A549 (cell line): ENCODE data around the gene LRRC3B. TPM values are rescaled to one million over a fixed set of nuclear protein-coding genes. Genes with fewer than 3 reads are reported as not detected.

Source experiments
- ATAC-seq, 2 experiments: fragments of 200-7000 bp in 1 of 2; fragments of >200 bp in 1 of 2; cut with Nextera tagmentation in 1 of 2; cut with Tn5 transposase in 1 of 2; 3 replicates each; pipeline versions ENCODE4 v1.8.0 to v1.9.1; 2018 to 2020; ENCODE audit warnings: mild to moderate bottlenecking in 1 of 2, moderate library complexity in 1 of 2
- CTCF ChIA-PET: fragments of 300-600 bp; sonication (Branson Sonifier 250); formaldehyde crosslinking; extraction: SDS; loops from one replicate; lab custom pipeline; 2021; ENCODE audit warnings: antibody characterized with exemption, inconsistent platforms; lab: Yijun Ruan, JAX
- POLR2A ChIA-PET: fragments of 350-600 bp; formaldehyde crosslinking; extraction: SDS; loops from one replicate; lab custom pipeline; 2021; ENCODE audit warnings: antibody characterized with exemption, inconsistent platforms; lab: Yijun Ruan, JAX
- DNase-seq, 2 experiments: peaks; one replicate each; pipeline versions ENCODE4 v3.0.0 to v3.0.0-alpha.2; 2011 to 2016; ENCODE audit warnings: low read depth in 1 of 2, low spot score in 1 of 2
- FAIRE-seq: peaks from 2 replicates; lab custom pipeline; 2011; peaks lifted over from hg19 to GRCh38; lab: Jason Lieb, UNC
- H3K27ac ChIP-seq, 2 experiments: fragments of >200 bp; sonication (Bioruptor Twin); formaldehyde crosslinking; 3 replicates each; pipeline ENCODE4 v1.5.1; 2016 to 2017
- H3K4me1 ChIP-seq: fragments of >200 bp; sonication (Bioruptor Twin); formaldehyde crosslinking; 3 replicates; pipeline ENCODE4 v1.6.1; 2016
- H3K4me2 ChIP-seq: fragments of >200 bp; sonication (Bioruptor Twin); formaldehyde crosslinking; 3 replicates; pipeline ENCODE4 v1.6.1; 2016
- H3K4me3 ChIP-seq: fragments of >200 bp; sonication (Bioruptor Twin); formaldehyde crosslinking; 3 replicates; pipeline ENCODE4 v1.5.1; 2016
- H3K9me3 ChIP-seq: fragments of >200 bp; sonication (Bioruptor Twin); formaldehyde crosslinking; 3 replicates; pipeline ENCODE4 v1.6.1; 2016
- CBX2 ChIP-seq: fragments of 200-600 bp; sonication (generic); IDR thresholded peaks from 2 replicates; pipeline ENCODE4 v1.6.1; 2016; ENCODE audit warnings: low read depth, mild to moderate bottlenecking, borderline replicate concordance
- CHD2 ChIP-seq: fragments of 150-350 bp; IDR thresholded peaks from 2 replicates; pipeline ENCODE4 v1.6.1; 2014; ENCODE audit warnings: low read length; ENCODE audit not compliant: partially characterized antibody
- CTCF ChIP-seq: fragments of >200 bp; sonication (Bioruptor Twin); formaldehyde crosslinking; IDR thresholded peaks from 3 replicates; pipeline ENCODE4 v1.5.1; 2016
- EHMT2 ChIP-seq: fragments of 200-600 bp; sonication (generic); IDR thresholded peaks from 2 replicates; pipeline ENCODE4 v1.6.1; 2016; ENCODE audit warnings: antibody characterized with exemption, low read depth, mild to moderate bottlenecking, moderate library complexity
- EP300 ChIP-seq, 2 experiments: fragments of >200 bp; sonication (Bioruptor Twin); formaldehyde crosslinking; IDR thresholded peaks; 2 replicates in 1 of 2; 3 replicates in 1 of 2; pipeline ENCODE4 v1.6.1; 2016 to 2017
- FOSB ChIP-seq: fragments of 250-450 bp; sonication (Bioruptor Pico); IDR thresholded peaks from 2 replicates; pipeline ENCODE4 v1.5.0; 2020; ENCODE audit warnings: mild to moderate bottlenecking, moderate library complexity
- FOSL2 ChIP-seq, 2 experiments: fragments of 450-650 bp in 1 of 2; fragments of >200 bp in 1 of 2; sonication (Bioruptor Twin) in 1 of 2; formaldehyde crosslinking; IDR thresholded peaks; 2 replicates each; pipeline versions ENCODE4 v1.5.0 to v1.6.1; 2016 to 2020; ENCODE audit warnings: mild to moderate bottlenecking in 1 of 2, moderate library complexity in 1 of 2
- GATA3 ChIP-seq: IDR thresholded peaks from 2 replicates; pipeline ENCODE4 v1.6.1; 2012; ENCODE audit warnings: borderline replicate concordance
- HES2 ChIP-seq: fragments of >200 bp; sonication (Bioruptor Twin); formaldehyde crosslinking; IDR thresholded peaks from 2 replicates; pipeline ENCODE4 v1.6.1; 2016
- HEYL ChIP-seq: fragments of 250-450 bp; sonication (Bioruptor Pico); IDR thresholded peaks from 2 replicates; pipeline ENCODE4 v1.8.0; 2021; ENCODE audit warnings: mild to moderate bottlenecking, moderate library complexity
- HOXA7 ChIP-seq: fragments of 250-450 bp; sonication (Bioruptor Pico); IDR thresholded peaks from 2 replicates; pipeline ENCODE4 v1.5.0; 2020; ENCODE audit warnings: mild to moderate bottlenecking, moderate library complexity
- HOXB5 ChIP-seq: fragments of 250-450 bp; sonication (Bioruptor Pico); IDR thresholded peaks from 2 replicates; pipeline ENCODE4 v1.5.0; 2020; ENCODE audit warnings: mild to moderate bottlenecking, moderate library complexity
- JUN ChIP-seq, 2 experiments: fragments of >200 bp; sonication (Bioruptor Twin); formaldehyde crosslinking; IDR thresholded peaks; 2 replicates in 1 of 2; 3 replicates in 1 of 2; pipeline ENCODE4 v1.6.1; 2016 to 2017
- JUNB ChIP-seq: fragments of >200 bp; sonication (Bioruptor Twin); formaldehyde crosslinking; IDR thresholded peaks from 2 replicates; pipeline ENCODE4 v1.6.1; 2016
- KDM5A ChIP-seq: fragments of 200-600 bp; sonication (generic); IDR thresholded peaks from 2 replicates; pipeline ENCODE4 v1.6.1; 2016; ENCODE audit warnings: antibody characterized with exemption, mild to moderate bottlenecking
- MYC ChIP-seq: IDR thresholded peaks from 2 replicates; pipeline ENCODE4 v1.6.1; 2012; ENCODE audit warnings: mild to moderate bottlenecking, inconsistent platforms, low read length, improper control_type of control experiment, borderline replicate concordance
- POLR2AphosphoS2 ChIP-seq: conservative IDR thresholded peaks from 2 replicates; pipeline ENCODE4 v1.6.1; 2012; ENCODE audit warnings: low read length, improper control_type of control experiment, inconsistent platforms
- RARB ChIP-seq: fragments of 250-450 bp; sonication (Bioruptor Pico); IDR thresholded peaks from 2 replicates; pipeline ENCODE4 v1.8.0; 2021; ENCODE audit warnings: mild to moderate bottlenecking, moderate library complexity
- RCOR1 ChIP-seq: fragments of 150-350 bp; IDR thresholded peaks from 2 replicates; pipeline ENCODE4 v1.6.1; 2014; ENCODE audit warnings: antibody characterized with exemption, low read length, low read depth
- RFX5 ChIP-seq: fragments of 450-650 bp; IDR thresholded peaks from 2 replicates; pipeline ENCODE4 v1.7.1; 2014; ENCODE audit warnings: antibody characterized with exemption, mild to moderate bottlenecking, moderate library complexity
- ZFP36 ChIP-seq: fragments of 450-650 bp; IDR thresholded peaks from 2 replicates; pipeline ENCODE4 v1.6.1; 2014; ENCODE audit warnings: borderline replicate concordance; ENCODE audit not compliant: partially characterized antibody
- ZSCAN20 ChIP-seq: fragments of 250-450 bp; sonication (Bioruptor Pico); IDR thresholded peaks from 2 replicates; pipeline ENCODE4 v1.8.0; 2022; ENCODE audit warnings: mild to moderate bottlenecking, moderate library complexity
- WGBS: methylation state at CpG from one replicate; pipeline ENCODE4 v1.1.6; 2017; ENCODE audit errors: missing lambda C conversion rate; 5-methylcytosine and 5-hydroxymethylcytosine counted together
- polyA plus RNA-seq, 4 experiments: library from polyadenylated mRNA; depleted of rRNA in 3 of 4; stranded (reverse); fragments of >200 nt; fragmentation: RNase III in 1 of 4; extraction: RNeasy Plus Mini Kit Qiagen cat#74134 plus additional on column Dnase treatment in 1 of 4; gene quantifications; 2 replicates in 3 of 4; 3 replicates in 1 of 4; pipeline ENCODE4 v1.2.3, GENCODE V29; 2011 to 2017
- TF ChIP-seq, protein P1 (sequence below): fragments of 150-350 bp; IDR thresholded peaks from 2 replicates; pipeline ENCODE4 v1.6.1; 2014; ENCODE audit warnings: low read depth, mild to moderate bottlenecking, low read length

Gene LRRC3B
- polyA plus RNA-seq, 2 of the 4 experiments (the other 2 are of a cell fraction): not detected

GRCh38 chr3:26621906-26622620, 509 bp upstream of the LRRC3B start:
- FAIRE-seq (no peak), ATAC-seq (no peak), DNase-seq (no peak)
- POLR2A ChIA-PET: no interaction called here
- CTCF ChIA-PET: no interaction called here
- H3K4me3 ChIP-seq: no peak overlapping the region
- H3K9me3 ChIP-seq: no peaks in the 10 kb centered on the region
- no peak overlapping the region for H3K27ac ChIP-seq
- H3K4me1 ChIP-seq: no peaks in the 10 kb centered on the region
- peak overlapping the region; percentile 60; the same call in 2 of the 3 replicates for H3K4me2 ChIP-seq
- TF ChIP-seq GATA3 (no peak), EP300 (IDR thresholded peaks at IDR 0.05) (no peak), CHD2 (no peak), HOXA7 (no peak), KDM5A (no peak), FOSB (CRISPR knock-in tag) (no peak), RFX5 (no peak), HES2 (no peak), CTCF (no peak), JUN (IDR thresholded peaks at IDR 0.05) (no peak)
- WGBS: 41% methylated on average over 25 of the region's 25 CpGs

DNA sequence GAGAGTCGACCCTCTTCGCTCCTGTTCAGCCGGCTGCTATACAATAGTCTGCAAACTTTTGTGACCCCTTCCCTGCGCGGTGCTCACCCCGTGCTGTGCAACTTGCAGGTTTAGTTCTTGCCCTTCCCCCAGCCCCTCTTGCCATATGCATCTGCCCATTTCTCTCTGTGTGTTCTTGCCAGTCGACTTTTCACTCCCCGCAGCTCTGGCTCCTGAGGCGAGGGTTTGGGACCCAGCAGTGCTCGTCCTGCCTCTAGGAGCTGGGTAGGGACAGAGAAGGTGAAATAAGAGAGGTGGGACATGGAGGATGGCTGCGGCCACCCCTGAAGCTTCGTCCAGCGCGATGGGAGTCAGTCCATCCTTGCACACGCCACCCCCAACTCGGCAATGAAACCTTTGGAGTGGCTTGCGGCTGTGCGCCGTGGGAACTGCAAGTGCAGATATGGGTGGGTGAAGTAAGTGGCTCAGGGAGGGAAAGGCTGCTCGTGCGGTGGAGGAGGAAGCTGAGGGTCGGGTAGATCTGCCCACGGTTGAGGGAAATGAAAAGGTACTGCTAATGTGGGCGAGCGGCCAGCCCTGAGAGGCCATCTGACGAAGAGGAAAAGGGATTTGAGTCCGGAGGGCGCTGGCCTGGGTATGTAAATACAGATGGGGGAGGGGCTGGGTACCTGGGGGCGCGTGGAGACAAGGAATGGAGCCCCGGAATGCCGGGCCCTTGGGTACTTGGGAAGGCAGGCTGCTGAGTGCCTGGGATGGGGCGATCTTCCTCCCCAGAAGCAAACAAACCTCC, 1.0 kb downstream of the LRRC3B start:
- ATAC-seq (peak; percentile 10 to 22; a peak in 3 of 6 replicates), DNase-seq (no peak), FAIRE-seq (no peak)
- WGBS: 6% methylated on average over 33 of the region's 33 CpGs
- ChIA-PET CTCF (no interaction called here), POLR2A (no interaction called here)
- no peak overlapping the region for H3K27ac ChIP-seq
- H3K9me3 ChIP-seq: no peaks in the 10 kb centered on the region
- H3K4me1 ChIP-seq: no peaks in the 10 kb centered on the region
- no peak overlapping the region for H3K4me3 ChIP-seq
- H3K4me2 ChIP-seq: peak overlapping the region; percentile 60
- TF ChIP-seq JUNB: no peak
- TF ChIP-seq HES2: no peak
- TF ChIP-seq HEYL: no peak
- TF ChIP-seq, protein P1, sequence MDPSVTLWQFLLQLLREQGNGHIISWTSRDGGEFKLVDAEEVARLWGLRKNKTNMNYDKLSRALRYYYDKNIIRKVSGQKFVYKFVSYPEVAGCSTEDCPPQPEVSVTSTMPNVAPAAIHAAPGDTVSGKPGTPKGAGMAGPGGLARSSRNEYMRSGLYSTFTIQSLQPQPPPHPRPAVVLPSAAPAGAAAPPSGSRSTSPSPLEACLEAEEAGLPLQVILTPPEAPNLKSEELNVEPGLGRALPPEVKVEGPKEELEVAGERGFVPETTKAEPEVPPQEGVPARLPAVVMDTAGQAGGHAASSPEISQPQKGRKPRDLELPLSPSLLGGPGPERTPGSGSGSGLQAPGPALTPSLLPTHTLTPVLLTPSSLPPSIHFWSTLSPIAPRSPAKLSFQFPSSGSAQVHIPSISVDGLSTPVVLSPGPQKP: no peak

- Histone ChIP-seq H3K9me3 (no peaks in the 10 kb centered on the region), H3K4me1 (no peaks in the 10 kb centered on the region), H3K4me2 (no peak overlapping the region), H3K4me3 (no peak overlapping the region), H3K27ac (no peak overlapping the region)
- FAIRE-seq (no peak), ATAC-seq (no peak; a peak in 3 of 6 replicates), DNase-seq (no peak)
- 5% methylated on average over 22 of the region's 28 CpGs for WGBS
- no peak for TF ChIP-seq RARB (CRISPR knock-in tag)
- no peak for TF ChIP-seq MYC
- TF ChIP-seq RFX5: no peak
- no peak for TF ChIP-seq HOXB5 (CRISPR knock-in tag)
- no peak for TF ChIP-seq CBX2
- TF ChIP-seq POLR2AphosphoS2: no peak
- no peak for TF ChIP-seq ZFP36
- no peak for TF ChIP-seq RCOR1
- no peak for TF ChIP-seq FOSL2 (IDR thresholded peaks at IDR 0.05)
- no peak for TF ChIP-seq FOSL2 (CRISPR knock-in tag; IDR thresholded peaks at IDR 0.05)
- TF ChIP-seq ZSCAN20: no peak
- TF ChIP-seq EHMT2: no peak
- TF ChIP-seq FOSB (CRISPR knock-in tag): no peak
- ChIA-PET CTCF (no interaction called here), POLR2A (no interaction called here)
Measured at GRCh38 chr3:26624209-26624765, 1.7 kb downstream of the LRRC3B start.
